ENCODE results near the gene FHL2. TPM values are rescaled to one million over a fixed set of nuclear protein-coding genes. Genes with fewer than 3 reads are reported as not detected.
"Not testable (repeated sequence)": the region's sequence is repeated elsewhere in the genome, so short reads cannot be mapped to it uniquely, and the experiment has no call there.

The FHL2 gene
- total RNA-seq, 1 donor from 2014 or later = 2.4 TPM

- FAIRE-seq (no peak), DNase-seq (ENCODE audit: low spot score in 2 of 2) (no peak)
Observed at GRCh38 chr2:105361102-105361889, 37.6 kb downstream of the FHL2 start.

GRCh38 chr2:105358593-105358992, 40.3 kb downstream of the FHL2 start:
- FAIRE-seq = no peak
- DNase-seq (ENCODE audit: low spot score in 2 of 2) = no peak

DNA sequence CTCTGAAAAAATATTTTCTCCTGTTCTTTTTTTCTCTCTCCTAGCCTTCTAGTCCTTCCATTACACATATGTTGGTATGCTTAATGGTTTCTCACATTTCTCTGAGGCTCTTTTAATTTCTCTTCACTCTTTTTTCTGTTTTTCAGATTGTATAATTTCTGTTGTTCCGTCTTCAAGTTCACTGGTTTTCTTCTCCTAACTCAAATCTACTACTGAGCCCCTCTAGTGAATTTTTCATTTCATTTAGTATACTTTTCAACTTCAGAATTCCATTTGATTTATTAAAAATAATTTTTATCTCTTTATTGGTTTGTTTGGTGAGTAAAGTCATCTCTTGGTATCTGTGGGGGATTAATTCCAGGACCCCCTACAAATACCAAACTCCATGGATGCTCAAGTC, 41.7 kb downstream of the FHL2 start:
- DNase-seq (ENCODE audit: low spot score in 2 of 2) = no peak
- FAIRE-seq = no peak

GRCh38 chr2:105344704-105345345, 54.0 kb downstream of the FHL2 start:
- DNase-seq (ENCODE audit: low spot score in 2 of 2) = no peak
- no peak for FAIRE-seq

DNA sequence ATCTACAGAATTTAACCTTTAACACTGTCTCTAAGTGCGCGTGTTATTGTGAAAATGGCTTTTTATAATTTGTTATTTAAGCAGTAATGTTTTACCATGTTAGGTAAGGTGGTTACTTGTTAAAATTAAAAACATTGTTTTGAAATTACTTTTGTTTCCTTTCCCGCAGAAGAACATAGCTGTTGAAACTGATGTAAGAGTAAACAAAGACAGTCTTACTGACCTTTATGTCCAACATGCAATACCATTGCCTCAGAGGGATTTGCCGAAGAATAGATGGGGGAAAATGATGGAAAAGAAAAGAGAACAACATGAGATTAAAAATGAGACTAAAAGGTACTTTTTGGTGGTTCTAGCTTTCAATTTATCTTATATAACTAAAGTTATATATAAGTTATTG, 59.4 kb downstream of the FHL2 start:
- FAIRE-seq = no peak
- DNase-seq (ENCODE audit: low spot score in 2 of 2) = no peak

- DNase-seq (ENCODE audit: low spot score in 2 of 2) (no peak), FAIRE-seq (no peak)
Observed at GRCh38 chr2:105338020-105338385, 60.8 kb downstream of the FHL2 start.

DNA sequence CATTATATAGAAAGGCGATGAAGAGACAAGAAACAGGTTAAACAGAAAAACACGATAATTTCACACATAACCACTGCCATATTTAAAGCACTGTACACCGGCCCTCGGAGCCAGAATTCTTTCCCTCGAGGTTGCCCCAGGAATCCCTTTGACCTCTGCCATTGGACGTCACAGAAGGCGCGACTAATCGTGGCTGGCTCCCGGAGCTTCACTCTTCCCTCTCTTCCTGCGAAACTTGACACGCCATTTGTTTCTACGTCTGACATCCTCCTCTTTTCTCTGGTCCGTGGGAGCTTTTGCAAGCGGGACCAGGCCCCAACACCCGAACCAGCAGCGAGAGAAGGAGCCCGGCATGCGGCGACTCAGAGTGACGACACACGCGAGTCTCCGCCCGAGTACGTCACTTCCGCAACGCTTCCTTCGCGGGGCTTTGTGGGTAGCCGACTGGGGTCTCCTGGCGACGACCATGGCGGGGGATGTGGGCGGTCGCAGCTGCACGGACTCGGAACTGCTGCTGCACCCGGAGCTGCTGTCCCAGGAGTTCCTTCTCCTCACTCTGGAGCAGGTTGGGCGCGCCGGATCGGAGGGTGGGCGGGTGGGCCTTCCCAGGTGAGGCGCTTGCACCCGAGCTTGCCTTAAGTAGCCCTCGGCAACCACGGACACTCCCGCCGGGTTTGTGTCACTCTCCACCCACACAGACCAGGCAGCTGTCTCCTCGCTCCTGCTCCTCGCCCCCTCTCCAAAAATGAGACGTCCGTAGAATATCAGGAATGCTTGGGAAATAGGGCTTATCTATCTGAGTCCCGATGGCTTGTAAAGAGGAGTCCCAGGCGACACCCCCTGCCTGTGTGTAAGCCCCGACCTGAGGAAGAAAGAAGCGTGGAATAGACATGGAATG, 61.5 kb downstream of the FHL2 start, which contains the start of gene C2orf49:
Gene C2orf49, plus strand, starts transcription at position 419 of the 898 bp plus-strand sequence. Its CDS starts 48 bp downstream, at position 467.
- DNase-seq (ENCODE audit: low spot score in 2 of 2) (peak; percentile 68 to 79), FAIRE-seq (no peak)

- FAIRE-seq (no peak), DNase-seq (ENCODE audit: low spot score in 2 of 2) (no peak)
Observed at GRCh38 chr2:105336786-105337121, 62.1 kb downstream of the FHL2 start.

DNA sequence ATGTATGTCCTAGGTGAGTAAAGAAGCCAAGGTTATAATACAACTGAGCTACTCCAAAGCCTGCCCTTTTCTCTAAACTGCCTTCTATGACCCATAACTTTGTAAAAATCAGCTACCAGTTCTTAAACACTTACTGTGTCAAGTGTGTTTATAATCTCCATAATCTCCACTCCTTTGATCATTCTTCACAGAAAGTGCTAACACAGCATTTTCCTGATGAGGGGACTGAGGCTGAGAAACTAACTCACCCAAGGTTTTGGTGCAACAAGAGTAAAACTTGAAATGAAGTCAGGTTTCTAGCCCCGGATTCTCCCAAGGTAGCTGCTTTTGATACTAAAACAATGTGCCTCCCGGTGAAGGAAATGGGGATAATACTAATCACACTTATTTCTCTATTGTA, 63.4 kb downstream of the FHL2 start:
- FAIRE-seq (no peak), DNase-seq (ENCODE audit: low spot score in 2 of 2) (no peak)

DNA sequence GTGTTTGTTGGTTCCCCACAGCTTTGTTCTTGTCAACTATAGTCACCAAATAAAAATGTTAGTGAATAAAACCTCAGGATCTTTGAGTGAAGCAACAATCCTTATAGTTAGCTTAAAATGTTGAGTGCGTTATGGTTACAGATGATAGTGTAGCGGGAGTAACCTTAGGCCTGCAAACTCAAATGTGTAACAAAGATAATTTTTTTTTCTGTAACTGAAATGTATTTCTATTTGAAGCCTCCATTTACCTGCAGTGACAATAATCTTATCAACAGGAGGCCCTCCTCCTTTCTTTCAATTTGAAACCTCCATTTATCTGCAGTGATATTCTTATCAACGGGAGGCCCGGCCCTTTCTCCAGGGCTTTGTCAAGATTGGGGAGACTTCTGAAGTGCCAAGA, 64.6 kb downstream of the FHL2 start:
- no peak for FAIRE-seq

DNA sequence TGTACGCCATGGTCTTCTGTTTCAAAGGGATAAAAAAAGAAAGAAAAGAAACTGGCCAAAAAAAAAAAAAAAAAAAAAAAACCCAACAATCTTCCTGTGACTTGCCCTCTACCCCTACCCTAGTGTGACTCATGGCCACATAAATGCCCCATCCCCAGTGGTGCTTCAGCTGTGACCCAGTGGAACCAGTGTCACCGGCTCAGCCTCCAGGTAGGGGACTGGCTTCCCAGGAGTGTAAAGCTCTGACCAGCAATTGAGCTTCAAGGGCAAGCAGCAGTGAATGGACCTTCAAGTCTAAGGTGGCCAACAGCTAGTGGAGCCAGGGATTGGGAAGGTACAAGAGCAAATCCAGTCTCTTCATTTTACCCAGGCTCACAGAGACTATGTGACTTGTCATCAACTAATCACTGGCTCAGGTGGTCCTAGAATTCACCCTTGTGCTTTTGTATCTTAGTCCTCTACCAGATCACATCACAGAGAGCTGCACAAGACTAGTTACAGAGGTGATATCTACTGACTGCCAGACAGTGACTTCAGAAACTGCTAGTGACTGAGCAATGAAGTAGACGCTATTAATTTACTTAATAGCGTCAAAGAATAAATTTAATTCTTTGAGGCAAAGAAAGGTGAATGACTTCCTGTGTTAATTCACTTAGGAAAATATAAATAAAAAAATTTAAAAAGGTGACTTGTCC, 68.0 kb downstream of the FHL2 start:
- FAIRE-seq (no peak), DNase-seq (ENCODE audit: low spot score in 2 of 2) (no peak)

More for the DNA sequence above, 64.6 kb downstream of the FHL2 start:
- no peak for DNase-seq (ENCODE audit: low spot score in 2 of 2)

DNA sequence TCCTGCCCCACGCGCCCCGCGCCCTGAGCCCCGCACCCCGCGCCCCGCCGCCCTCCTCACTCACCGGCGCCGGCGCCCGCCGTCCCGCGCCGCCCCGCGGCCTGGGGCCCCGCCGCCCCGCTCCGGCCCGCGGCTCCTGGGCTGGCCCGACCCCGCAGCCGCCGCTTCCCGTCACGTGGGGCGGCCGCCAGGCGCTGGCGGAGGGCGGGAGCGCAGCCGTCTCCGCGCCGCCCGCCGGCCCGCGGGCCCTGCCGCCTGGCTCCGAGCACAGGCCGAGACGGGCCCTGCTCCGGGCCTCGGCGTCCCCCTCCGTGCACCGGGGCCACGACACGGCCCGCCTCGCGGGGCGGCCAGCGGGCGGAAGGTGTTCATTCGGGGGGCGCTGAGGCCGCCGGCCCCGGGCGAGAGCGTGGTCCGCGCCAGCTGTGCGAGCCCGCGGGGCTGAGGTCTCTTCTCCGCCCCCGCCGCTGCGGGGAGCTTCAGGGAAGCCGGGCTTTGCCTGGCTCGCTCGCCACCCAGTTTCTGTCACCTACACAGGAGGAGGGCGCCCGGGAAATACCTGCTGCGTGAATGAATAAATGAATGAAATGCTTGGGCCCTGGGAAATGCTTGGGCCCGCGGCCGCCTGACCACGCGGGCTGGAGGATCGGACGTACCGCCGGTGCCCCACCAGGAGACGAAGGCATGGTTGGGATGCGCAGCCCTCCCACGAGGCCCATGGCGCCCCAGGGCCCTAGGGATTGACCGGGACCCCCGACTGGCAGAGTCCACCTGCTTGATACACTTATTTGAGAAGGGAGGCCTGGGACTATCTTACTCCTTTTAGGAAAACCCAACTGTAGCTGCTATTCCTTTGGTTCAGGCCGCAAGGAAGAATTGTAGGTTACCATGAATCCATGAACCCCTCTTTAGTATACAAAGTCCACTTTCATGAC, 69.0 kb downstream of the FHL2 start, which contains the start of gene TGFBRAP1:
Gene TGFBRAP1, minus strand, starts transcription at position 175 of the 935 bp plus-strand sequence. CDS start 21,434 bp downstream, outside the sequence.
- peak; percentile 82 to 88 for DNase-seq (ENCODE audit: low spot score in 2 of 2)
- no peak for FAIRE-seq

- FAIRE-seq (no peak), DNase-seq (ENCODE audit: low spot score in 2 of 2) (peak in 1 of 2 donors; percentile 35)
Observed at GRCh38 chr2:105329197-105329554, 69.7 kb downstream of the FHL2 start.

DNA sequence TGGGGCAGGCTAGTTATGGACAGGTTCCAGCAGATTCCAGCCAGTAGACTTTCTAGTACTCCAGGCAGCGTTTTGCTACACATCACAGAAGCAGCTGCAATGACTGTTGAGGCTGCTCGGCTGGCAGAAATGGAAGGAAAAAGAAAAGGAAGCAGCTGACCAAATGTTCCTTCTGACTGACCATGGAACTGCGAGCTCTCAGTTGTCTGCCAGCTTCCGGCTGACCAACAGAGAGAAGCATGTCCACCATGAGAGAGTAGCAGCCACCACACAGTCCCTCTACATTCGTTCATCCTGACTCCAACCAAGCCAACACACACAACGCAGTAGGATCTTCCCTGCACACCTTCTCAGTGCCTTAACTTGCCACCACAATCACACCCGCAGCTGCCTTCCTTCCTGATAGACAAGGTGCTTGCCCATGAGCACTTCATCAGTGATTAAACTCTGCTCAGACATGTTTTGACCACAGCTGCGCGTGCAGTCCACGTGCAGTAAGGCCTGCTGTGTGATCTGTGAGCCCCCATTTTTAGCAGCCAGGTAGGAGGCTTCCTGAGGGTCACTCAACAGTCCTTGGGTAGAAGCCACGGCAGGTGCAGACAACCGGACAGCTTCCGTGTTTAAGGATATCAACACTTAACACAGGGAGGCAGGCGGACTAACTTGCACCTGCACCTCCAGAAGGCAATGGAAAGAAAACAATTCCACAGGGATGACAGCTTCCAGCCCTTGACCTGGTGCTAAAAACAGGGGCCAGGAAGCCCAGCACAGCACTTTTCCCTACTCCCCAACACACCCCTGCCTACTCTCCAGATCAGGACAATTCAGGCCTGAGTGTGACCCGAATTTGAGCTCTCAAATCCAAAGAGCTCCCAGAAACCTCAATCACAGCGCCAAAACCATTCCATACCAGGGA, 70.3 kb downstream of the FHL2 start:
- DNase-seq (ENCODE audit: low spot score in 2 of 2) (peak in 1 of 2 donors; percentile 40), FAIRE-seq (no peak)

DNA sequence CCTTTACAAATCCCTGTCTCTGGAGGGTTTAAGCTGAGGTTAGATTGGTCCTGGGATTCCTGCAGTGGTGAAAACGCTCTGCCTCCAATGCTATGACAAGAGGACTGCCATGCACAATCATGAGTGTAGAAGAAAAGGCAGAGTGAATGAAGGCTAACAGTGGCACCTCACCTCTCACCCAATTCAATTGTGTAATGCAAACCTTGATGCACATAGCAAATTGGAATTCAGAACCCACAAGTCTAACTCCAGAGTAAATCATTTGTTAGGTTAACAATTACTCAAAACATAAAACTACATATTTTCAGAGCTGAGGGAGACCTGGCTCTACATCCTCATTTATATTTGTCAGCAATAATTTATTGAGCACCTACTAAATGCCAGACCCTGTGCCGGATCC, 71.2 kb downstream of the FHL2 start:
- FAIRE-seq (no peak), DNase-seq (ENCODE audit: low spot score in 2 of 2) (no peak)

GRCh38 chr2:105327271-105327670, 71.6 kb downstream of the FHL2 start:
- not testable (repeated sequence) for DNase-seq (ENCODE audit: low spot score in 2 of 2); FAIRE-seq

- no peak for FAIRE-seq
- DNase-seq (ENCODE audit: low spot score in 2 of 2) = no peak
Observed at GRCh38 chr2:105325389-105325963, 73.4 kb downstream of the FHL2 start.

GRCh38 chr2:105324732-105325131, 74.1 kb downstream of the FHL2 start:
- DNase-seq (ENCODE audit: low spot score in 2 of 2) (no peak), FAIRE-seq (no peak)
